IMR-90 (cell line): Measurements from ENCODE around the gene CDH3. TPM values are rescaled to one million over a fixed set of nuclear protein-coding genes. Genes with fewer than 3 reads are reported as not detected.
A peak's percentile ranks its signal among the peaks of the same experiment; 100 is the strongest.

ENCODE experiments used
- ATAC-seq: fragments of 200-7000 bp; cut with Tn5 transposase; 2 replicates; pipeline ENCODE4 v1.9.1; 2020; ENCODE audit warnings: low read depth, mild to moderate bottlenecking, moderate library complexity
- BruUV-seq: library from RNA; stranded (reverse); fragments of 400-500 nt; replicated peaks from 2 replicates; lab custom pipeline; 2021; lab: Mats Ljungman, UMichigan
- CTCF ChIA-PET: fragments of 300-600 bp; formaldehyde crosslinking; extraction: SDS; loops from one replicate; lab custom pipeline; 2021; ENCODE audit warnings: antibody characterized with exemption; lab: Yijun Ruan, JAX
- POLR2A ChIA-PET: fragments of 300-600 bp; sonication (Branson Sonifier 250); formaldehyde crosslinking; loops from one replicate; lab custom pipeline; 2022; ENCODE audit warnings: antibody characterized with exemption; ENCODE audit not compliant: unreplicated experiment; lab: Charles Lee
- DNase-seq: peaks from one replicate; pipeline ENCODE4 v3.0.0; 2013
- H2AFZ ChIP-seq: replicated peaks from 2 replicates; pipeline ENCODE3; 2013; ENCODE audit warnings: low read length, mild to moderate bottlenecking; ENCODE audit not compliant: poor library complexity
- H2AK5ac ChIP-seq: 2 replicates; pipeline ENCODE4 v1.6.1; 2013; ENCODE audit warnings: low read depth, low read length, inconsistent platforms
- H2AK9ac ChIP-seq: replicated peaks from 2 replicates; pipeline ENCODE3; 2013; ENCODE audit warnings: mild to moderate bottlenecking, low read depth, low read length, moderate library complexity; ENCODE audit not compliant: poor library complexity
- H2BK120ac ChIP-seq: 2 replicates; pipeline ENCODE4 v1.6.1; 2013; ENCODE audit warnings: low read depth, low read length, inconsistent platforms
- H2BK15ac ChIP-seq: 3 replicates; pipeline ENCODE4 v1.6.1; 2013; ENCODE audit warnings: low read depth, low read length, inconsistent platforms
- H2BK20ac ChIP-seq: 2 replicates; pipeline ENCODE4 v1.6.1; 2013; ENCODE audit warnings: low read depth, mild to moderate bottlenecking, inconsistent platforms, low read length, moderate library complexity
- H2BK5ac ChIP-seq: 2 replicates; pipeline ENCODE4 v1.6.1; 2013; ENCODE audit warnings: mild to moderate bottlenecking, low read depth, low read length, inconsistent platforms; ENCODE audit not compliant: poor library complexity, severe bottlenecking
- H3K14ac ChIP-seq: replicated peaks from 2 replicates; pipeline ENCODE4 v1.6.1; 2013; ENCODE audit warnings: low read depth, low read length, inconsistent platforms
- H3K18ac ChIP-seq: 2 replicates; pipeline ENCODE4 v1.6.1; 2013; ENCODE audit warnings: low read depth, low read length, control low read depth
- H3K23ac ChIP-seq: 2 replicates; pipeline ENCODE4 v1.6.1; 2013; ENCODE audit warnings: low read depth, low read length, inconsistent platforms
- H3K27ac ChIP-seq: 2 replicates; pipeline ENCODE4 v1.5.1; 2013; ENCODE audit warnings: mild to moderate bottlenecking, control low read depth, low read length; ENCODE audit not compliant: insufficient read depth
- H3K27me3 ChIP-seq: 2 replicates; pipeline ENCODE4 v1.6.1; 2013; ENCODE audit warnings: low read length; ENCODE audit not compliant: control insufficient read depth, insufficient read depth
- H3K36me3 ChIP-seq: 2 replicates; pipeline ENCODE4 v1.6.1; 2013; ENCODE audit warnings: low read length, mixed read lengths; ENCODE audit not compliant: control insufficient read depth, insufficient read depth
- H3K4ac ChIP-seq: 2 replicates; pipeline ENCODE4 v1.6.1; 2013; ENCODE audit warnings: low read depth, low read length, inconsistent platforms
- H3K4me1 ChIP-seq: 2 replicates; pipeline ENCODE4 v1.6.1; 2013; ENCODE audit warnings: low read length, mixed read lengths; ENCODE audit not compliant: control insufficient read depth, insufficient read depth
- H3K4me2 ChIP-seq: 2 replicates; pipeline ENCODE4 v1.6.1; 2013; ENCODE audit warnings: low read depth, mild to moderate bottlenecking, control low read depth, low read length, moderate library complexity
- H3K4me3 ChIP-seq: 2 replicates; pipeline ENCODE4 v1.5.1; 2013; ENCODE audit warnings: low read depth, mild to moderate bottlenecking, control low read depth, low read length, moderate library complexity; ENCODE audit not compliant: insufficient read depth
- H3K56ac ChIP-seq: 2 replicates; pipeline ENCODE4 v1.6.1; 2013; ENCODE audit warnings: low read length, inconsistent platforms; ENCODE audit not compliant: insufficient read depth; ENCODE audit errors: extremely low read depth
- H3K79me1 ChIP-seq, 2 experiments: 2 replicates each; pipeline ENCODE4 v1.6.1; 2013; ENCODE audit warnings: low read length in 2 of 2, inconsistent platforms in 1 of 2, low read depth in 1 of 2
- H3K9ac ChIP-seq: 2 replicates; pipeline ENCODE4 v1.6.1; 2013; ENCODE audit warnings: low read depth, low read length, control low read depth
- H3K9me1 ChIP-seq: 2 replicates; pipeline ENCODE4 v1.6.1; 2013; ENCODE audit warnings: low read length, inconsistent platforms; ENCODE audit not compliant: insufficient read depth
- H3K9me3 ChIP-seq: 2 replicates; pipeline ENCODE4 v1.6.1; 2013; ENCODE audit warnings: low read length; ENCODE audit not compliant: control insufficient read depth, insufficient read depth
- H4K20me1 ChIP-seq: 2 replicates; pipeline ENCODE4 v1.6.1; 2013; ENCODE audit warnings: low read length, inconsistent platforms; ENCODE audit not compliant: insufficient read depth
- H4K5ac ChIP-seq: 2 replicates; pipeline ENCODE4 v1.6.1; 2013; ENCODE audit warnings: mild to moderate bottlenecking, low read depth, low read length, control low read depth
- H4K8ac ChIP-seq, 2 experiments: 2 replicates each; pipeline ENCODE4 v1.6.1; 2013; ENCODE audit warnings: low read depth in 2 of 2, low read length in 2 of 2, control low read depth in 1 of 2, inconsistent platforms in 1 of 2
- H4K91ac ChIP-seq: 2 replicates; pipeline ENCODE4 v1.6.1; 2013; ENCODE audit warnings: low read depth, low read length, inconsistent platforms; ENCODE audit not compliant: insufficient read depth
- CHD1 ChIP-seq: IDR thresholded peaks from 2 replicates; pipeline ENCODE4 v1.6.1; 2012; ENCODE audit warnings: low read depth, low read length, improper control_type of control experiment
- MXI1 ChIP-seq: IDR thresholded peaks from 2 replicates; pipeline ENCODE4 v1.6.1; 2012; ENCODE audit warnings: low read depth, mild to moderate bottlenecking, low read length, moderate library complexity, borderline replicate concordance
- POLR2A ChIP-seq: IDR thresholded peaks from 2 replicates; pipeline ENCODE4 v1.6.1; 2012; ENCODE audit warnings: mild to moderate bottlenecking, low read depth, low read length
- RFX5 ChIP-seq: IDR thresholded peaks from 2 replicates; pipeline ENCODE4 v1.8.0; 2012; ENCODE audit warnings: low read depth, mild to moderate bottlenecking, low read length, moderate library complexity
- SMC3 ChIP-seq: fragments of 150-350 bp; IDR thresholded peaks from 2 replicates; pipeline ENCODE4 v1.6.1; 2016; ENCODE audit warnings: low read depth, mild to moderate bottlenecking, antibody characterized with exemption, low read length, moderate library complexity
- WGBS, 2 experiments: methylation state at CpG; one replicate each; pipeline versions ENCODE4 v1.1.5 to v1.1.7; 2013; ENCODE audit warnings: missing lambda C conversion rate in 2 of 2; ENCODE audit not compliant: insufficient read length in 1 of 2; ENCODE audit errors: extremely low coverage in 2 of 2; 5-methylcytosine and 5-hydroxymethylcytosine counted together
- dilution Hi-C: fragments of 300-500 bp; cut with HindIII; formaldehyde crosslinking; loops from one replicate; pipeline ENCODE4 v1.14.3; 2018; ENCODE audit warnings: low sequenced_read_pairs; ENCODE audit not compliant: unreplicated experiment
- in situ Hi-C: fragments of 300-500 bp; cut with MboI; formaldehyde crosslinking; loops from 3 replicates; pipeline ENCODE4 v1.14.3; 2019; ENCODE audit warnings: low sequenced_read_pairs, inconsistent platforms, mixed read lengths
- intact Hi-C: fragments of 100-400 bp; cut with micrococcal nuclease; formaldehyde crosslinking; loops from 2 replicates; pipeline ENCODE4 v1.10.0; 2022
- polyA plus RNA-seq, 3 experiments: library from polyadenylated mRNA; depleted of rRNA; stranded (reverse); fragments of >200 nt; gene quantifications; 2 replicates each; pipeline ENCODE4 v1.2.3, GENCODE V29; 2012; ENCODE audit warnings: low replicate concordance in 1 of 3
- total RNA-seq: library from RNA; depleted of rRNA; stranded (reverse); fragments of >200 nt; gene quantifications from 2 replicates; pipeline ENCODE4 v1.2.3, GENCODE V29; 2012
- TF ChIP-seq, protein P1 (sequence below): fragments of 150-350 bp; IDR thresholded peaks from 2 replicates; pipeline ENCODE4 v1.6.1; 2017; ENCODE audit warnings: mild to moderate bottlenecking, antibody characterized with exemption, low read length, low read depth

Gene CDH3
- total and polyA plus RNA-seq, 2 of the 4 experiments (the other 2 are of a cell fraction) = not detected

GRCh38 chr16:68707340-68708152 lies 62.4 kb downstream of the CDH3 start:
- Histone ChIP-seq H2AK5ac (no peak overlapping the region), H3K23ac (no peak overlapping the region), H2BK20ac (no peak overlapping the region), H3K4me3 (no peak overlapping the region), H2BK5ac (no peak overlapping the region), H3K9me1 (no peaks in the 10 kb centered on the region), H3K4me1 (peaks cover 2% of the 10 kb centered on the region; the same call in 1 of the 2 replicates), H2BK15ac (no peak overlapping the region), H4K91ac (no peak overlapping the region), H2AK9ac (no peak overlapping the region), H3K9me3 (no peaks in the 10 kb centered on the region), H4K20me1 (no peaks in the 10 kb centered on the region), H3K27ac (no peak overlapping the region), H3K18ac (no peak overlapping the region), H4K5ac (no peak overlapping the region), H3K9ac (no peak overlapping the region), H3K14ac (no peak overlapping the region), H3K4ac (no peak overlapping the region), H2BK120ac (no peak overlapping the region), H3K36me3 (no peaks in the 10 kb centered on the region), H3K56ac (no peak overlapping the region), H4K8ac (no peak overlapping the region), H3K27me3 (peaks cover 11% of the 10 kb centered on the region), H3K79me1 (no peaks in the 10 kb centered on the region), H3K4me2 (no peak overlapping the region), H2AFZ (peak overlapping the region; percentile 46)
- TF ChIP-seq, protein P1, sequence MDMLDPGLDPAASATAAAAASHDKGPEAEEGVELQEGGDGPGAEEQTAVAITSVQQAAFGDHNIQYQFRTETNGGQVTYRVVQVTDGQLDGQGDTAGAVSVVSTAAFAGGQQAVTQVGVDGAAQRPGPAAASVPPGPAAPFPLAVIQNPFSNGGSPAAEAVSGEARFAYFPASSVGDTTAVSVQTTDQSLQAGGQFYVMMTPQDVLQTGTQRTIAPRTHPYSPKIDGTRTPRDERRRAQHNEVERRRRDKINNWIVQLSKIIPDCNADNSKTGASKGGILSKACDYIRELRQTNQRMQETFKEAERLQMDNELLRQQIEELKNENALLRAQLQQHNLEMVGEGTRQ = no peak
- TF ChIP-seq POLR2A (no peak), MXI1 (no peak), RFX5 (no peak), CHD1 (no peak), SMC3 (no peak)
- intact Hi-C loops (loop anchor here (10.0 kb wide), 1 partner anchor 173 kb away; the partner anchor contains the start of gene ZFP90), in situ Hi-C loops (loop anchor here (10.0 kb wide), 1 partner anchor 407 kb away; no protein-coding TSS in a partner anchor), dilution Hi-C loops (no loop called here)
- no peak for DNase-seq
- CTCF ChIA-PET = interaction anchor here (0.6 kb wide), 1 partner anchor 9 kb away, joined by 4 read pairs; no protein-coding TSS in a partner anchor
- ATAC-seq = peak; percentile 49
- no TSS peak for BruUV-seq
- 44% methylated on average over 4 of the region's 27 CpGs; no CpG with 5 or more reads in 1 of the 2 experiments for WGBS, 2 experiments
- POLR2A ChIA-PET = no interaction called here
